NCI-H748 (cell line): ENCODE measurements around the gene DVL2.
A peak's percentile ranks its signal among the peaks of the same experiment; 100 is the strongest.

ENCODE experiments used
- DNase-seq: peaks from one replicate; lab custom pipeline; 2025; ENCODE audit not compliant: unreplicated experiment; lab: John Stamatoyannopoulos, UW

The DVL2 gene

DNA sequence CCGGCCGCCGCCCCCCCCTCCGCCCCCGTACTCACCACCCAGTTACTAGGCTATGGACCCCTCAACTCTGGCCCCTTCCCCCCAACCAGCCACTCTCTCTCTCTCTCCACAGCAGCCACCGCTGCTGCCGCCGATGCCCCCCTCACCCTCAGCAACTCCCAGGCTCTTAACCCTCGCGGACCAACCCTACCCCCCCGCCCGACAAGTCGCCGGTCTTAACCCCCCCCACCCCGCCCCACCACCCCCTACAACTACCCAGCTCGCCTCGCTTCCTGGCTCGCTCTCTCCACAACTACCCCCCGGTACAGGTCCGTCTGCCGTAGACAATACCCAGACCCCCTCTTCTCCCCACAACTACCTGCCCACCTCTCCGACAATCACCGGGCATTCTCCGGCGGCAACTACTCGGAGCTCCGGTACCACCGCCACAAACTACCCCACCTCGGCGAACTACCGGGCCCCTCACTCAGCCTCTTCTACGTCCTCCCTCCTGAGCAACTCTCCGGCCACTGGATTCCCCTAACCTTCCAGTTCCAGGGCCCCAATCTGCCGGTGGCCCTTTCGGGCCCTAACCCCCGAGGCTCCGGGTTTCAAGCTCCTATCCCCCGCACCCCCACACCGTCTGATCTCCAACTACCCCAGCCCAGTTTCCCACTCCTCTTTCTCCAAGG lies 4.2 kb upstream of the DVL2 start:
- DNase-seq: peak; percentile 56

DNA sequence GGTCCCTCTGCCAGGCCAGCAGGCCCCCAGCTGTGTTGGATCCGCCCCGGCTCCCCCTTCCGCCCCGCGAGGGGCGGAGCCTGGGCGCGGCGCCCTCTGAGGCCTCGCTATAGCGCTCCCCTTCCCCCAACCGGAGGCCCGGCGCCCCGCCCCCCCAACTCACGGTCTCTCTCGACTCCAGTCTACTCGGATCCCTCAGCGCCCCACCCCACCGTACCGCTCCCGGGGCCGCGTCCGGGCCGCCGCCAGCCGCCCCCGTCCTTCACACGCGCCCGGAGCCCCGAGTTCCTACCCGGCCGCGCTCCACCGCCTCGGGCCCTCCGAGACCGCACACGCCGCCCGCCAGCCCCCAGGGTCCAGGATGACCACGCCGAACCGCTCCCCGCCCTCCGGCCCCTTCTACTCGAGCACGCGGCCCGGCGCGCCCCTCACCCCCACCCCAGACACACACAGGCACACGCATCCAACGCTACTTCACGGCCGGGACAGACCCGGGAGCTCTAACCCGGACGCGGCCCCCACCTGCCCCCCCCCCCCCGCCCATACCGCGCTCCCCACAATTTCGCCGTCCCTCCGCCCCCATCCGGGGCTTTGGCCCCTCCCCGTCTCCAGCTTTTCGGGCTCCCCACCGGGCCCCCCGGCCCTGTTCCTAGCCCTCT lies 3.6 kb upstream of the DVL2 start:
- DNase-seq: peak; percentile 81

DNA sequence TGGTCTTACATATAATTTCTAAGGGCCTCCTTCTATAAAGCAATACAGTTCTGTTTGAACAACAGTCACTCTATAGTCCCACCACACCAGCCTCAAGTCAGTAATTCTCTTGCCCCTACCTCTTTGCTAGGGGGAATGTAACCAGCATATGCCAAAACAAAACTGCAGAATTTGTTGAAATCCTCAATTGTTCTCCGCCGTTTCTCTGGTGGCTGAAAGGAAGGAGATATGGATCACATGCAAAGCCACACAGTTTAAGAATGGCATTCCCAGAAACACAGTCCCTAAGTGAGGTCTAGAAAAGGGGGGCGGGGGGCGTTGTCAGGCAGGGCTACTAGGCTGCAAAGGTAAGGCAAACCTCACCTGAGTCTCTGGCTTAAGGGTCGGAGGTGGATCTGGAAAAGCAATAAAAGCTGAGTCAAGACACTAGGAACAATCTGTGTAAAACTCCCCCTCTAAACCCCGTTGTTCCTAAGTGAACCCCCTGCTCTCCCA lies 3.0 kb upstream of the DVL2 start:
- DNase-seq: no peak

DNA sequence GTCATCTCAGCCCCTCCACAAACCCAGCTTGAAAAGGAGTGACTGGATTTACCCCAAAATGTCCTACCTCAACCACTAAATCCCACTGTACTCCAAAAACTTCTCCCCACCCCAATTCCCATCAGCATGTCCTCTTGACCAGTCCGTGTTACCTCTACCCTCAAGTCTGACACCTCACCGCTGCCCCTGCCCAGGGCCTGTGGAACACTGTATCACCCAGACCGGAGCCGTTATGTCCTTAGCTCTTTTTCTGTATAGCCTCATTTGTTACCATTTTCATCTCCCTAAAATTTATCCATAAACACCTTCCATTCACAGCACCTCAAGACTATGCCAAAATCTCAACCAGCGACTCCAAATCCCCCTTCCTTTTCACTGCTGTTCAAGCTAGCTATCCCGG lies 2.5 kb upstream of the DVL2 start:
- DNase-seq: no peak

DNA sequence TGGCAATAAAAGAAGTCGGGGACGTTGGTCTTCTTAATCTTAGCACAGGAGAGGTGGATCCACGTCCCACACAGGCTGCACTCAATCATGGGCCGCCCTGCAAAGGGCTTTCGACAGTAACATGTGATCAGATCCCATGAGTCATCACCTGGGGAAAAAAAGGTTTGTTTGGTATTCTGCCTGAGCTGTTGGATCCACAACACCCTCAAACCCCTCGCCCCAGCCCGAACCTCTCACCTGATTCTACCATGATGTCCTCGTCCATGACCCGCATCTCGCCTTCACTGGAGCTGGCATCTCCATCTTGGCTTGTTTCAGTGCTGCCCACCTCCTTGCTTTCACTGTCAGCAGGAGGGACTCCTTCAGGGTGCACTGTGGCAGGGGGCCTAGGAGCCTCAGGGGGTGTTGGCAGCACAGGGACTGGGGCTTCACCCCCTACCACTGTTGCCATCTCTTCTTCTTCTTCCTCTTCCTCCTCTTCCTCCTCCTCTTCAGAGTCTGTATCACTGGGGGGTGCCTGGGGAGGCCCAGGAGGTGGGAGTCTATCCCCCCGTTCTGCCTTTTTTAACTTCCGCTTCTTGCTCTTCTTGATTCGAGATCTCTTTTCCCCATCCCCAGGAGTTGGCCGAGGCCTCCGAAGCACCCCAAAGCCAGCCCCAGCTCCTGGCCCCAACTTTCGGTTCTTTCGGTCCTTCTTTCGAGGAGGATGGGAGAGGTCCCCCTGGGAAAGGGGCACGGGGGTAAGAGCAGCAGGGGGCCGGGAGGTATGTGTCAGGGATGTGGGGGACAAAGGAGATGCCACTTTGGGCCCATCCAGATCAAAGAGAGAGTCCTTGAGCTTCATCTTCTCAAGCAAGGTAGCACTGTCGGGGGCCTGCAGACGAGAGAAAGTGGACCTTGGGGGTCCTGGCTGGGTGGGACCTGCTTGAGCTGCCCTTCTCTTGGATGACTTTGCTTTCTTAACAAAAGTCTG lies 1.7 kb upstream of the DVL2 start:
- no peak for DNase-seq

DNA sequence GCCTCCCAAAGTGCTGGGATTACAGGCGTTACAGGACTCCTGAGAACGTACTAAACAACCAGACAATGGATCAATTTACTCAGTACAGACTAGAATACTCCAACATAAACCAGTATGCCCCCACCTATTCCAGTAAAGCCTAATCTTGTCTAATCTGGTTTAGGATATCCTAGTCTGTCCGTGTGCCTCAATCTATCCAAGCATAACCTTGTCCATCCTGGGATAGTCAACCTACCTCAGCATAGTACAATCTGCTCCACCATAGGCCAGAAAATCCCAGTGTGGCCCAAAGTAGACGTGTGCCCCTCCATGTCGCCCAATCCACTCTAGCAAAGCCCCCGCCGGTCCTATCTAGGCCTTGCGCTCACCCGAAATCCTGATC lies 625 bp downstream of the DVL2 start:
- no peak for DNase-seq

DNA sequence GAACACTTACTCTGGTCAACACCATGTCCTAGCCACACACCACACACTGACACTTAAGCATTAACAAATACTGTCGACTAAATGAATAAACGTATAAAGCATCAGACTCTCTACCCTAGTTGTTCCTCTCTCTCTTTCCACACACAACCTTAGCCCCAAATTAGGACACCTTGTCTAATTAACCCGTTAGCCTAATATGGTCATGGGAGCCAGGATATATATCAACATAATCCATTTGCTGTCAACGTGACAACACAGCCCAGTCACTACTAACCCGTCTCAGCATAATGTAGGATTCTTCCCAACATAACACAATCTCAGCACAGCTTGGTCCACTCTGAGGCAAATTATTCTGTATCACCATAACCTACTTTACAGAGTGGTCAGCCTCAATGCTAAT lies 2.2 kb downstream of the DVL2 start:
- no peak for DNase-seq

DNA sequence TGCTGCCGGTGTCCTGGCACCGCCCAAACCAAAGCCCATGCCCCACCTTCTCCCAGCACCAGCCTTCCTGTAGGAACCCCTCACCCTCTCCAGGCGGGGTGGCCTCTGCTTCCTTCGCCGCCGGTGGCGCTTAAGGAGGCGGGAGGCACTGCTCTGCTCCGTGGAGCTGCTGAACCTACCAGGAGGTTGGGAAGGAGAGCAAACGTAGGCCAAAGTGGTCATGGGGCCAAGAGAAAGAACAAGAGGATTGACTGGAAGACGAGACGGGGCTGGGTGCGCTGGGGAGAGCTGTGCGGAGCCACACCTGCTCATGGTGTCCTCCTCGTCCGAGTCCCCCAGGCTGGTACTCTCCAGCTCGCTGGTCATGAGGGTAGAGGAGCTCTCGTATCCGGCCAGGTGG lies 4.8 kb downstream of the DVL2 start:
- DNase-seq: no peak

DNA sequence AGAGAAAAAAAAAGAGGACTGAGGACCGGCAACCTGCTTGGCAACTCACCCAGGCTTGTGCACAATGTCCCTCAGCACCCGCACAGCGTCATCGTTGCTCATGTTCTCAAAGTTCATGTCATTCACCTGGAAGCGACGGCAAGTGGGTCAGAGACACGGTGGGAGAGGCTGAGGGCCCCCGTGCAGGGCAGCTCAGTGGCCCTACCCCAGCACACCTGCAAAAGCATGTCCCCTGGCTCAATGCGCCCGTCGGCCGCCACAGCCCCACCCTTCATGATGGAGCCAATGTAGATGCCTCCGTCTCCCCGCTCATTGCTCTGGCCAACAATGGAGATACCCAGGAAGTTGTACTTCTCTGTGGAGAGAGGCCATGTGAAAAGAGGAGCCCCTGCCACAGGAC lies 5.4 kb downstream of the DVL2 start:
- no peak for DNase-seq

DNA sequence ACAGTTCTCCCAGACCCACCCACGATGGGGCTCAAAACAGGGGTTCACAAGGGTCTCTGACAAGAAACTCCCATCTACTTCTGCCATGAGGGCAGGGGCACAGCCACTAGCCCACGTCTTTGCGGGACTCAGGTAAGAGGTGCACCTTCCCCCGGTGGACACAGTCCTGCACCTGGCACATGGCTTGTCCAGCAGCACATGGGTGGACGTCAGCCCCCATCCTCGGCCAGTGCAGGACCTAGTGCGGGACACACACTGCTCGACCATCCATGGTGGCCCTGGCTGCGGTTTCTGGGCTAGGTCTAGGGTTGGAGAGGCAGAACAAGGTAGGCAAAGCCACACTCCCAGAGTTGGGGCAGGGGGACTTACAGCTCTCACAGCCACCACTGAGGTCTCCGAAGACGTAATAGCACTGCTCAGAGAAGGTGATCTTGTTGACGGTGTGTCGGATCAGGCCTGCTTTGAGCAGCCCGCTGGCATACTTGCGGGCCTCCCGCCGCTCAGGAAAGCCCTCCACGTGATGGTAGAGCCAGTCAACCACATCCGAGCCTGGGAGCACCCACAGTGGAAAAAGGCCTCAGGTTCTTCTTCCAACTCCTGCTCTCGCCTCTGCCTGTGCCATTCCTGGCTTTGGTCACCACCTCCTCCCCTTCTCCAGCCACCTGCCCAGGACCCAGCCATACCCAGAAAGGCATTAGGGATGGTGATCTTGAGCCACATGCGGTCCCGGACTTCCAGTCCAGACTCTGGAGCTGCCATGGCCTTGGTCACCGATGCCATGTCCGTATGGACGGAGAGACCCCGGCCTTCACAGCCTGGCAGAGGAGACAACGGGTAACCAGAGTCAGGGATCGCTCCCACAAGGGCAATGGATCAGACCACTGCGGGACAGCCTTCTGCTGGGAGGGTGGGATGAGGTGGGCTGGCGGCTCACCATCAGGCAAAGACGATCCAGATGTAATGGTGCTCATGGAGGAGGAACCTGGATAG lies 7.3 kb downstream of the DVL2 start:
- DNase-seq: no peak

DNA sequence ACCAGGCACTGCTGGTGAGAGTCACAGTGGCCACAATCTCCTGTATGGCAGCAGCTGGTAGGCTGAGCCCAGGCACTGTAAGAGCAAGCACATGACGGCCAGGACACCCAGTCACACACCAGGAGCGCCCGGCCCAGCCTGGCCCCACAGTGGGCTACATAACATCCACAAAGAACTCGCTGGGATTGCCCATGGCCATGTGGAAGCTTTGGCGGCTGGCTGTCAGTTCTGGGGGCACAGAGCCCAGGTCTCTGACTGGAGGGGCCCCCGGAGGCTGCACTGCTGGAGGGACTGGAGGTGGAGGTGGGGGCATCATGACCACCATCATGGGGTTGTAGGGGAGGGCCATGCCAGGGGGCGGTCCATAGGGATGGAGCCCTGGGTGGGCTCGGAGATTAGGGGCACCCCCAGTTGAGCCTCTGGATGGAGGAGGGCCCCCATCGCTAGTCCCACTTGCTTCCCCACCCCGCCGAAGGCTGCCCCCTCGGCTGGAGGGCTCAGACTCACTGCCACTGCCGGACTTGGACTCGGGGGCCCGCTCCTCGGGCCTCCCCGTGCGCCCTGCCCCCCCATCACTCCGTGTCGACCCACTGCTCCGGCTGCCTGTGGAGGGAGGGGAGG lies 8.5 kb downstream of the DVL2 start:
- DNase-seq: no peak

DNA sequence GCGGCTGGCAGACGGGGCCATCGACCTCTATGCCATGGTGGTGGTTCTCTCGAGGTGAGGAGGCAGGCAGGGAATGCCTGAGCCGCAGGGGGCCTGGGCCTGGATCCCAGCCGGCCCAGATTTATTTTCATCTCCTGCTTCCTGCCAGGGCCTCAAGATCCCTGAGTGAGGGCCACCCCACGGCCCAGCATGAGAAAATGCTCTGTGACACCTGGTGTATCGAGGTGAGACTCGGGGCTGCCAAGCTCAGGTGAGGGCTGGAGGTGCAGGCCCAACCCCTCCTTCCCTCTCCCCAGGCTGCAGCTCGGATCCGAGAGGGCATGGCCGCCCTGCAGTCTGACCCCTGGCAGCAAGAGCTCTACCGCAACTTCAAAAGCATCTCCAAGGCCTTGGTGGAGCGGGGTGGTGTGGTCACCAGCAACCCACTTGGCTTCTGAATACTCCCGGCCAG lies 9.6 kb downstream of the DVL2 start:
- DNase-seq: no peak

DNA sequence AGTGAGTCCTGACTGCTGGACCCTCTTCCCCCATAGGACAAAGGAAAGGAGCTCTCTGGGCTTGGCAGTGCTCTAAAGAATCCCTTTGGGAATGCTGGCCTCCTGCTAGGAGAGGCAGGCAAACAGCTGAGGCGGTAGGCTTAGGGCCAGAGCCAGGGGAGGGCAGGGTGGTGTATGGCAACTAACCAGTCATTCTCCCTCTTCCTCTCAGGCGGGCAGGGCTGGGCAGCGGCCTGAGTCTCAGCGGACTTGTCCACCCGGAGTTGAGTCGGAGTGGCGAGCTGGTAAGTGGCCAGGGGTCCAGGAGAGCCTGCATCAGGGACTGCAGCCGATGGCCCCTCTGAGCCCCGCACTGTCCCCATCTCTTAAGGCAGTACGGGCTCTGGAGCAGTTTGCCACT lies 10.2 kb downstream of the DVL2 start:
- no peak for DNase-seq

DNA sequence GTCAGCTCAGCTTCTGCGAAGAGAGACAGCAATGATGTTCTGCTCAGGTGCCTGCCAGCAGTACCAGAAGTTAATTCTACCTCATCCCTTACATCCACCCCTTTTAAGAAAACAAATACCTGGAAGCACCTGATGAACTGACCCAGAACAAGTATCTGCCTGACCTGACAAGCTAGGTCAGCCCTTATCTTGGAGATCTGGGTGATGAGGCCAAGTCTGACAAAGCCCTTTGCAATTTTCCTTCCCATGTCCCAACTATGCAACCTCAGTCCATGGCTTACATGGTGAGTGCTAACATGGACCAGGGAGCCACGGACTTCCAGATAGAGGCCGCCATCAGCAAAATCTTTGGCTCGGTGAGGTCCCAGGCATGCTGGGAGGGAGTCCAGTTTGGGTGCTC lies 10.9 kb downstream of the DVL2 start:
- DNase-seq: no peak

DNA sequence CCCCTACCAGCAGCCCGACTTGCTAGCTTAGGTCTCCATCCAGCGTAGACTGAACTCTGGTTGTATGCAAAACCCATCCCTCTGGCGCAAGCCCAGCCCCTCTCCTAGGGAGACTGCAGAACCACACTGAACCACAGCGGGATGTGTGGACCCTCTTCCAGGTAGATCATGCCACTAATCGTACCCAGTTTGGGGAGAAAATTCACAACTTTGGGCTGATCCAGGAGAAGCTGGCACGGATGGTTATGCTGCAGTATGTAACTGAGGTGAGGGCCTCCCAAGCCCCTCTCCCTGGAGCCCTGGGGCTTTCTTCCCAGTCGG lies 11.4 kb downstream of the DVL2 start:
- no peak for DNase-seq

DNA sequence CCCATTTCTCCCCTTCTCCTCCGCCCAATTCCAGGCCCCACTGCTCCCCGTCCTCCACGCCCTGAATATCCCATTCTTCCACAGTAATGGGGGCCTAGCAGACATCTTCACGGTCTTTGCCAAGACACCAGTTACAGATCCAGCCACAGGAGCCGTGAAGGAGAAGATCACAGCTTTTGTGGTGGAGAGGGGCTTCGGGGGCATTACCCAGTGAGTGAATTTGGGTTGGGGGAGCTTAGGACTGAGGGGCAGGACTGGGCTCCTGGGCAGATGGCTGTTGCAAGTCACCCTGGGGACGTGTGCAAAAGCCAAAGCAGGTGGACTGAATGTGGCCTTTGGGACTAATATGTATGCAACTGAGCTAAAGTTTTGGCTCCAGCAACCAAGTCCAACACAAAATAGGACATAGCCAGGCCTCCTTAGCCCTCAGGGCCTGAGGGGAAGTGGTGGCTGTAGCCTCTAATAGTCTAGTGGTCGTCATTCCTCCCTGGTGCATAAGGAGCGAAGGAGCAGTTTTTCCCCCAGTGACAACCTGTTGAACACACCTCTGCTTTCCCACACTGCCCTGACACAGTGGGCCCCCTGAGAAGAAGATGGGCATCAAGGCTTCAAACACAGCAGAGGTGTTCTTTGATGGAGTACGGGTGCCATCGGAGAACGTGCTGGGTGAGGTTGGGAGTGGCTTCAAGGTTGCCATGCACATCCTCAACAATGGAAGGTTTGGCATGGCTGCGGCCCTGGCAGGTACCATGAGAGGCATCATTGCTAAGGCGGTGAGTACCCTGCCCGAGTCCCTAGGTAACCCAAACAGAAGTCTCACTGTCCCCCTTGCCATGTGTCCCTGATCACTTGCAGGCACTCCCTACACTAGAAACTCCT lies 12.0 kb downstream of the DVL2 start:
- no peak for DNase-seq

DNA sequence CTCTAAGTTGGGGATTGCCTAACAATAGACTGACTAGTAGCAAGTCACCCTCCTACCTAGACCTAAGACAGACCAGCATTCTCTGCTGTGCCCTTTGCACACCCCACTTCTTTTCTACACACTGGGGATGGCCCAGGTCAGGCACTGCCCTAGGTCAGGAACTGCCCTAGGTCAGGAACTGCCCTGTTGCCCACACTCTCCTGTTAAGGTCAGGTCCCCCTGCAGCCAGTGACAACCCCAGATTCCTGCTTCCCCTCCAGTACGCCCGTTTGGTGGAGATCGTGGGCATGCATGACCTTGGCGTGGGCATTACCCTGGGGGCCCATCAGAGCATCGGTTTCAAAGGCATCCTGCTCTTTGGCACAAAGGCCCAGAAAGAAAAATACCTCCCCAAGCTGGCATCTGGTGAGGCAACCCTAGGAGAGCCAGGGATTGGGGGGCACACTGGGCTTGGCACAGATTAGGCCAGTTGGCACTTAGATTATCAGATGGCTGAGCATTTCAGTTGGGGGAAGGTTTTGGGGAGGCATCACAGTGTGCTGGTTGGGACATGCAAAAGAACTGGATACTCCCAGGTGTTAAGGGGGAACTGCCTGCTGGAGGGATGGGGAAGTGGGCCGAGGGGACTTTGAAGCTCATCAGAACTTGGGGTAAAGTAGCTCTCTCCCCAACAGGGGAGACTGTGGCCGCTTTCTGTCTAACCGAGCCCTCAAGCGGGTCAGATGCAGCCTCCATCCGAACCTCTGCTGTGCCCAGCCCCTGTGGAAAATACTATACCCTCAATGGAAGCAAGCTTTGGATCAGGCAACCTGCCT lies 12.8 kb downstream of the DVL2 start:
- DNase-seq: no peak

DNA sequence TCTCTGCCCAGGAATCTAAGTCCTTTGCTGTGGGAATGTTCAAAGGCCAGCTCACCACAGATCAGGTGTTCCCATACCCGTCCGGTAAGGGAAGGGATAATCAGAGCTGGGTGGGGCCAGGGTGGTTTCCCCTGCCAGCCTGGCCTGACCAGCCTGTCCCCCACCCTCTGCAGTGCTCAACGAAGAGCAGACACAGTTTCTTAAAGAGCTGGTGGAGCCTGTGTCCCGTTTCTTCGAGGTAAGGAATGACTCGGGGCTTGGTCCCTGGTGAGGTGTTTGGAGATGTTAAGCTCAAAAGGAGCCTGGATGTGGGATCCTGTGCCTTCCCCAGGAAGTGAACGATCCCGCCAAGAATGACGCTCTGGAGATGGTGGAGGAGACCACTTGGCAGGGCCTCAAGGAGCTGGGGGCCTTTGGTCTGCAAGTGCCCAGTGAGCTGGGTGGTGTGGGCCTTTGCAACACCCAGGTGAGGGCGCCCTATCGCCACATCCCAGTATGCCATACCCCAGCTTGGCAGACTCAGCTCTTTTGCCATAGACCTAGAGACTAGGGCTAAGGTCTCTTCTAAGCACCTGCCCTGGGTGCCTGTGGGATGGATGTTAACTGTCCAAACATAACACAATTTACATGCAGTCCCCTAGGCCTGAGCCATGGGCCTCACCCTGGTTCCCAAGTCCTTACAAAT lies 13.6 kb downstream of the DVL2 start:
- peak; percentile 79 for DNase-seq
